Measurements from ENCODE around the gene UBXN11. TPM values are rescaled to one million over a fixed set of nuclear protein-coding genes. Genes with fewer than 3 reads are reported as not detected.
"Not testable (repeated sequence)": the region's sequence is repeated elsewhere in the genome, so short reads cannot be mapped to it uniquely, and the experiment has no call there.

Gene UBXN11
- total RNA-seq, 1 donor from 2014 or later, result 4.5 TPM

- no peak for DNase-seq (ENCODE audit: low read depth)
Observed at GRCh38 chr1:26337206-26337535, 30.7 kb upstream of the UBXN11 start.

GRCh38 chr1:26336477-26337205 lies 30.2 kb upstream of the UBXN11 start:
- DNase-seq (ENCODE audit: low read depth), result no peak

- no peak for DNase-seq (ENCODE audit: low read depth)
Observed at GRCh38 chr1:26335774-26336476, 29.5 kb upstream of the UBXN11 start.

GRCh38 chr1:26333312-26333711 lies 26.9 kb upstream of the UBXN11 start:
- not testable (repeated sequence) for DNase-seq (ENCODE audit: low read depth)

- DNase-seq (ENCODE audit: low read depth), result no peak
Observed at GRCh38 chr1:26330276-26330675, 23.8 kb upstream of the UBXN11 start.

GRCh38 chr1:26329380-26329779 lies 22.9 kb upstream of the UBXN11 start:
- DNase-seq (ENCODE audit: low read depth), result not testable (repeated sequence)

- DNase-seq (ENCODE audit: low read depth), result no peak
Observed at GRCh38 chr1:26328597-26328996, 22.2 kb upstream of the UBXN11 start.

GRCh38 chr1:26327956-26328362 lies 21.5 kb upstream of the UBXN11 start:
- no peak for DNase-seq (ENCODE audit: low read depth)

GRCh38 chr1:26324550-26324949 lies 18.1 kb upstream of the UBXN11 start:
- DNase-seq (ENCODE audit: low read depth), result no peak

- DNase-seq (ENCODE audit: low read depth), result no peak
Observed at GRCh38 chr1:26323382-26323781, 16.9 kb upstream of the UBXN11 start.

GRCh38 chr1:26322042-26322331 lies 15.6 kb upstream of the UBXN11 start:
- no peak for DNase-seq (ENCODE audit: low read depth)

GRCh38 chr1:26321315-26322041 lies 15.0 kb upstream of the UBXN11 start:
- peak; percentile 90 for DNase-seq (ENCODE audit: low read depth)

GRCh38 chr1:26320896-26321295 lies 14.5 kb upstream of the UBXN11 start:
- no peak for DNase-seq (ENCODE audit: low read depth)

- no peak for DNase-seq (ENCODE audit: low read depth)
Observed at GRCh38 chr1:26318338-26319064, 12.1 kb upstream of the UBXN11 start.

GRCh38 chr1:26317612-26318337 lies 11.3 kb upstream of the UBXN11 start, which contains the start of gene CD52:
CD52 (plus strand) TSS chr1:26317958; CDS start chr1:26318018, 60 bp downstream.
- DNase-seq (ENCODE audit: low read depth), result no peak

GRCh38 chr1:26317146-26317545 lies 10.7 kb upstream of the UBXN11 start:
- DNase-seq (ENCODE audit: low read depth), result no peak

- DNase-seq (ENCODE audit: low read depth), result no peak
Observed at GRCh38 chr1:26315874-26316850, 9.7 kb upstream of the UBXN11 start.

GRCh38 chr1:26314501-26314900 lies 8.1 kb upstream of the UBXN11 start:
- DNase-seq (ENCODE audit: low read depth), result no peak

- not testable (repeated sequence) for DNase-seq (ENCODE audit: low read depth)
Observed at GRCh38 chr1:26307966-26308899, 1.8 kb upstream of the UBXN11 start.
